Measurements from ENCODE around the gene SLC22A31. TPM values are rescaled to one million over a fixed set of nuclear protein-coding genes. Genes with fewer than 3 reads are reported as not detected.

SLC22A31 gene
- total RNA-seq, 5 donors from 2014 or later (not counting 1 experiment from before 2014, with no cell fraction given) = 0.49 to 2.7 (median 1.3) TPM

DNA sequence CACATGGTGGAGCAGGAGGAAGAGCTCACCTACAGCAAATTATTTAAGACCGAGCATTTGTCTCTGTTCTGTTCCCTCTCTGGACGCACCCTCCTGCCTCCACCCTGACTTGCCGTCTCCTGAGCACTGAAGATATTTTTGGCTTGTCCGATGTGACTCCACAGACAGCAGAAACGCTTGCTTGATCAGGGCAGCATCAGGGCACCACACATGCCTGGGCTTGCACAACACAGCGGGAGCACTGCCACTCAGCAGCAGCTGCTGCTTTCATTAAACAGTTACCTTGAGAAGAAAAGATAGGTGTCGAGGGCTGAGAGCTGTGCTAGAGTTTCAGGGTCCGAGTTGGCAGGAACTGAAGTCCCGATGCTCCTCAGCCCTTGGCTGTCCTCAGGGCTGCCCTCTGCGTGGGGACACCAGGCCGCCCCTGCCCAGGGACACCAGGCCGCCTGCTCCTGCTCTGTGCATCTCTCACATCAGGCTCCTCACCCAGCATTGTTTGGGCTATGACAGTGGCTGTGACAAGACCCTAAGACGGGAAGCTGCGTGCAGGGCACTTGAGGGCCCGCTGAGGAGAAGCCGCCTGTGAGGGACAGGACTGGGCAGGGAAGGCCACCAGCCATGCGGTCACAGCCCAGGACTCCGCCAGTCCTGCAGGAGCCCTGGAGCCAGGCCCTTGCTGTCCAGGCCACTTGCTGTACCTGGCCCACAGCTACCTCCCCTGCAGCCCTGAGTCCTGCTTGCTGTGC, 50.1 kb downstream of the SLC22A31 start:
- ChIA-PET POLR2A (no interaction called here), CTCF (no interaction called here)
- WGBS (ENCODE audit: insufficient coverage) = 98% methylated on average over 13 of the region's 18 CpGs
- Histone ChIP-seq H3K4me3 (ENCODE audit: control insufficient read depth in 1 of 2, extremely low read depth in 1 of 2, low read length in 1 of 2) (no peak overlapping the region), H3K9me3 (no peaks in the 10 kb centered on the region), H3K36me3 (ENCODE audit: control insufficient read depth in 2 of 2, extremely low read depth in 1 of 2, insufficient read depth in 1 of 2, low read length in 1 of 2) (peaks cover 9 to 33% of the 10 kb centered on the region in 2 donors), H3K27me3 (replicated peaks in 1 of 2; ENCODE audit: control insufficient read depth in 2 of 2, extremely low read depth in 1 of 2, insufficient read depth in 2 of 2, low read length in 1 of 2) (no peaks in the 10 kb centered on the region), H3K4me1 (ENCODE audit: control insufficient read depth in 1 of 2, extremely low read depth in 1 of 2, insufficient read depth in 2 of 2, low read length in 2 of 2) (no peaks in the 10 kb centered on the region), H3K27ac (ENCODE audit: low read length) (no peak overlapping the region)
- Mint-ChIP-seq H3K4me1 (peaks cover 0 to 5% (median 0%) of the 10 kb centered on the region in 3 donors), H3K27me3 (no peaks in the 10 kb centered on the region), H3K9me3 (peaks cover 3 to 8% (median 6%) of the 10 kb centered on the region in 3 donors), H3K27ac (no peak overlapping the region), H3K4me3 (no peak overlapping the region), H3K36me3 (peaks cover 40% of the 10 kb centered on the region)
- DNase-seq = no peak
- no peak for ATAC-seq (replicated peaks in 1 of 4)

- Mint-ChIP-seq H3K9me3 (peaks cover 3 to 8% (median 6%) of the 10 kb centered on the region in 3 donors), H3K4me1 (peaks cover 0 to 5% (median 0%) of the 10 kb centered on the region in 3 donors), H3K27me3 (no peaks in the 10 kb centered on the region), H3K27ac (peak overlapping the region; percentile 30 to 66), H3K4me3 (no peak overlapping the region), H3K36me3 (peaks cover 40% of the 10 kb centered on the region)
- CTCF ChIA-PET = no interaction called here
- H3K27me3 ChIP-seq (replicated peaks in 1 of 2; ENCODE audit: control insufficient read depth in 2 of 2, extremely low read depth in 1 of 2, insufficient read depth in 2 of 2, low read length in 1 of 2) = no peaks in the 10 kb centered on the region
- 95% methylated on average over 6 of the region's 9 CpGs for WGBS (ENCODE audit: insufficient coverage)
- no peaks in the 10 kb centered on the region for H3K9me3 ChIP-seq
- H3K4me3 ChIP-seq (ENCODE audit: control insufficient read depth in 1 of 2, extremely low read depth in 1 of 2, low read length in 1 of 2) = peak overlapping the region in 1 of 2 donors; percentile 18
- POLR2A ChIA-PET = no interaction called here
- DNase-seq = no peak
- H3K36me3 ChIP-seq (ENCODE audit: control insufficient read depth in 2 of 2, extremely low read depth in 1 of 2, insufficient read depth in 1 of 2, low read length in 1 of 2) = peaks cover 15 to 35% of the 10 kb centered on the region in 2 donors
- no peak for ATAC-seq (replicated peaks in 1 of 4)
- H3K27ac ChIP-seq (ENCODE audit: low read length) = no peak overlapping the region
- H3K4me1 ChIP-seq (ENCODE audit: control insufficient read depth in 1 of 2, extremely low read depth in 1 of 2, insufficient read depth in 2 of 2, low read length in 2 of 2) = no peaks in the 10 kb centered on the region
These were observed 51.0 kb downstream of the SLC22A31 start for GRCh38 chr16:89149386-89149785.

GRCh38 chr16:89147085-89147817, 53.1 kb downstream of the SLC22A31 start:
- ATAC-seq (replicated peaks in 1 of 4) (no peak), DNase-seq (no peak)
- peaks cover 11 to 43% of the 10 kb centered on the region in 2 donors for H3K36me3 ChIP-seq (ENCODE audit: control insufficient read depth in 2 of 2, extremely low read depth in 1 of 2, insufficient read depth in 1 of 2, low read length in 1 of 2)
- WGBS (ENCODE audit: insufficient coverage) = 87% methylated on average over 4 of the region's 11 CpGs
- no peaks in the 10 kb centered on the region for H3K27me3 ChIP-seq (replicated peaks in 1 of 2; ENCODE audit: control insufficient read depth in 2 of 2, extremely low read depth in 1 of 2, insufficient read depth in 2 of 2, low read length in 1 of 2)
- Mint-ChIP-seq H3K4me1 (peaks cover 0 to 5% (median 0%) of the 10 kb centered on the region in 3 donors), H3K27ac (no peak overlapping the region), H3K36me3 (peaks cover 42% of the 10 kb centered on the region), H3K27me3 (no peaks in the 10 kb centered on the region), H3K4me3 (no peak overlapping the region), H3K9me3 (peaks cover 3 to 8% (median 6%) of the 10 kb centered on the region in 3 donors)
- H3K4me1 ChIP-seq (ENCODE audit: control insufficient read depth in 1 of 2, extremely low read depth in 1 of 2, insufficient read depth in 2 of 2, low read length in 2 of 2) = no peaks in the 10 kb centered on the region
- no peak overlapping the region for H3K27ac ChIP-seq (ENCODE audit: low read length)
- H3K9me3 ChIP-seq = no peaks in the 10 kb centered on the region
- no peak overlapping the region for H3K4me3 ChIP-seq (ENCODE audit: control insufficient read depth in 1 of 2, extremely low read depth in 1 of 2, low read length in 1 of 2)
- CTCF ChIA-PET = no interaction called here
- POLR2A ChIA-PET = no interaction called here

- H3K27me3 Mint-ChIP-seq = no peaks in the 10 kb centered on the region
- peaks cover 11 to 46% of the 10 kb centered on the region in 2 donors for H3K36me3 ChIP-seq (ENCODE audit: control insufficient read depth in 2 of 2, extremely low read depth in 1 of 2, insufficient read depth in 1 of 2, low read length in 1 of 2)
- CTCF ChIA-PET = no interaction called here
- no peaks in the 10 kb centered on the region for H3K27me3 ChIP-seq (replicated peaks in 1 of 2; ENCODE audit: control insufficient read depth in 2 of 2, extremely low read depth in 1 of 2, insufficient read depth in 2 of 2, low read length in 1 of 2)
- no peak for ATAC-seq (replicated peaks in 1 of 4)
- peak in 1 of 35 experiments; percentile 0 for DNase-seq
- H3K27ac Mint-ChIP-seq = no peak overlapping the region
- no peaks in the 10 kb centered on the region for H3K4me1 ChIP-seq (ENCODE audit: control insufficient read depth in 1 of 2, extremely low read depth in 1 of 2, insufficient read depth in 2 of 2, low read length in 2 of 2)
- H3K4me3 Mint-ChIP-seq = no peak overlapping the region
- H3K36me3 Mint-ChIP-seq = peaks cover 42% of the 10 kb centered on the region
- POLR2A ChIA-PET = no interaction called here
- H3K9me3 ChIP-seq = no peaks in the 10 kb centered on the region
- no peak overlapping the region for H3K27ac ChIP-seq (ENCODE audit: low read length)
- WGBS (ENCODE audit: insufficient coverage) = 98% methylated on average over 18 of the region's 21 CpGs
- peaks cover 3 to 8% (median 6%) of the 10 kb centered on the region in 3 donors for H3K9me3 Mint-ChIP-seq
- H3K4me1 Mint-ChIP-seq = peaks cover 0 to 5% (median 0%) of the 10 kb centered on the region in 3 donors
- H3K4me3 ChIP-seq (ENCODE audit: control insufficient read depth in 1 of 2, extremely low read depth in 1 of 2, low read length in 1 of 2) = no peak overlapping the region
These were observed 53.9 kb downstream of the SLC22A31 start for GRCh38 chr16:89146211-89147005.

Other genes with a start within 250 kb of the SLC22A31 start
- gene CBFA2T3, start 223.3 kb downstream of the SLC22A31 start, total RNA-seq = 1 to 10 TPM; 2.0 to 4.0 (median 2.1) TPM
- gene ACSF3, start 106.7 kb downstream of the SLC22A31 start, total RNA-seq = 100 to 1,000 TPM in 1 of 5 donors, 10 to 100 TPM in 4; 70.5 to 102 (median 79.9) TPM
- under 1 TPM in 1 of 5 donors, not detected in 4; 0.19 TPM for gene CDH15, start 28.8 kb downstream of the SLC22A31 start, total RNA-seq
- 10 to 100 TPM in 3 of 5 donors, 1 to 10 TPM in 2; 6.0 to 16.3 (median 13.6) TPM for gene ZNF778, start 17.2 kb upstream of the SLC22A31 start, total RNA-seq